Psoas muscle (tissue), 8 donors: ENCODE measurements around the gene MED25. TPM values are rescaled to one million over a fixed set of nuclear protein-coding genes. Genes with fewer than 3 reads are reported as not detected.

Experiments used
- ATAC-seq, 4 donors: fragments of 200-7000 bp; cut with Tn5 transposase; one replicate each; pipeline ENCODE4 v1.9.1; 2020; ENCODE audit warnings: moderate library complexity in 3 of 4, mild to moderate bottlenecking in 2 of 4
- DNase-seq, 2 donors: peaks; one replicate each; pipeline ENCODE4 v3.0.0-alpha.2; 2020
- H3K27ac ChIP-seq: fragments of 200-600 bp; one replicate; pipeline ENCODE4 v1.8.0; 2022
- H3K27me3 ChIP-seq, 3 donors: fragments of 200-600 bp in 1 of 3; one replicate each; pipeline versions ENCODE4 v1.6.1 to v1.8.0; 2013 to 2022; ENCODE audit warnings: low read length in 2 of 3, mild to moderate bottlenecking in 2 of 3, moderate library complexity in 1 of 3; ENCODE audit not compliant: insufficient read depth in 3 of 3
- H3K36me3 ChIP-seq, 2 donors: fragments of 200-600 bp in 1 of 2; one replicate each; pipeline versions ENCODE4 v1.6.1 to v1.8.0; 2013 to 2022; ENCODE audit warnings: low read depth in 1 of 2, mild to moderate bottlenecking in 1 of 2, moderate library complexity in 1 of 2; ENCODE audit not compliant: insufficient read depth in 1 of 2
- H3K4me1 ChIP-seq: fragments of 200-600 bp; one replicate; pipeline ENCODE4 v1.8.0; 2022
- H3K4me3 ChIP-seq: fragments of 200-600 bp; one replicate; pipeline ENCODE4 v1.8.0; 2022; ENCODE audit warnings: mild to moderate bottlenecking
- H3K9me3 ChIP-seq: fragments of 200-600 bp; one replicate; pipeline ENCODE4 v1.8.0; 2022
- CTCF ChIP-seq: fragments of 200-600 bp; IDR thresholded peaks from one replicate; pipeline ENCODE4 v1.8.0; 2022; ENCODE audit warnings: antibody characterized with exemption
- WGBS, 3 donors: extraction: QIAGEN DNeasy Blood & Tissue Kit; methylation state at CpG; one replicate each; pipeline versions ENCODE4 v1.1.6 to v1.1.7; 2013; 5-methylcytosine and 5-hydroxymethylcytosine counted together
- intact Hi-C, 2 donors: fragments of 100-400 bp; cut with DNase I; formaldehyde crosslinking; loops; one replicate each; pipeline versions ENCODE4 v1.11.0 to v1.14.2; 2022
- polyA plus RNA-seq, 3 donors: library from polyadenylated mRNA; stranded (reverse); fragments of 200-250 nt; gene quantifications; one replicate each; pipeline ENCODE4 v1.2.3, GENCODE V29; 2013
- total RNA-seq, 4 donors: library from RNA; stranded (reverse); fragmentation: NEBNext Ultra II Directional in 2 of 4; extraction: Animal tissue kit (Norgen Biotek cat#: 25700) in 2 of 4; gene quantifications; one replicate each; pipeline versions ENCODE4 v1.2.1 to v1.2.4, GENCODE V29; 2021 to 2023
- donor health status: healthy with polysubstance abuse.
- donor health status: DM: no; HTN: no; CAD: no; lungs with moderate emphysema.
- donor health status: Bipolar disorder and iron deficiency.
- donor health status: healthy.
- donor health status: DM: yes; HTN: yes; CAD: no.
- donor health status: DM: no; HTN: no; CAD: no.
- donor health status: DM: no; HTN: no; CAD: no.
- donor health status: DM: yes; HTN: yes; CAD: no.

Gene MED25
- total and polyA plus RNA-seq, 7 donors: 24.5 to 125 (median 76.8) TPM

GRCh38 chr19:49872245-49873128 is 54.4 kb downstream of the MED25 start:
- DNase-seq (peak in 1 of 2 donors; percentile 13), ATAC-seq (no peak)
- intact Hi-C loops: no loop called here
- WGBS, 3 donors: 77 to 78% (median 78%) methylated on average over 23 to 27 of the region's 27 CpGs
- TF ChIP-seq CTCF: no peak
- Histone ChIP-seq H3K4me1 (peaks cover 39% of the 10 kb centered on the region), H3K9me3 (no peaks in the 10 kb centered on the region), H3K27me3 (no peaks in the 10 kb centered on the region), H3K4me3 (no peak overlapping the region), H3K27ac (peak overlapping the region; percentile 28), H3K36me3 (peaks cover 0 to 28% of the 10 kb centered on the region in 2 donors)

GRCh38 chr19:49873129-49873521 is 55.0 kb downstream of the MED25 start:
- intact Hi-C loops: no loop called here
- peak in 1 of 2 donors; percentile 15 for DNase-seq
- H3K4me1 ChIP-seq: peaks cover 40% of the 10 kb centered on the region
- 90 to 91% (median 91%) methylated on average over 27 to 29 of the region's 29 CpGs for WGBS, 3 donors
- no peak for TF ChIP-seq CTCF
- peaks cover 0 to 28% of the 10 kb centered on the region in 2 donors for H3K36me3 ChIP-seq
- H3K9me3 ChIP-seq: no peaks in the 10 kb centered on the region
- H3K27me3 ChIP-seq: no peaks in the 10 kb centered on the region
- H3K27ac ChIP-seq: no peak overlapping the region
- no peak for ATAC-seq
- no peak overlapping the region for H3K4me3 ChIP-seq

- intact Hi-C loops: loop anchor here in 1 of 2 donors (2.0 kb wide), 1 partner anchor 55 kb away; the partner anchor contains the start of gene MED25
- Histone ChIP-seq H3K4me1 (peaks cover 41% of the 10 kb centered on the region), H3K9me3 (no peaks in the 10 kb centered on the region), H3K4me3 (no peak overlapping the region), H3K27ac (peak overlapping the region; percentile 92), H3K36me3 (peaks cover 0 to 33% of the 10 kb centered on the region in 2 donors), H3K27me3 (no peaks in the 10 kb centered on the region)
- DNase-seq: peak in 1 of 2 donors; percentile 12
- no peak for ATAC-seq
- no peak for TF ChIP-seq CTCF
- 79 to 90% (median 85%) methylated on average over 10 of the region's 10 CpGs for WGBS, 3 donors
Measured at GRCh38 chr19:49873834-49874233, 55.7 kb downstream of the MED25 start.

GRCh38 chr19:49874503-49875157 is 56.5 kb downstream of the MED25 start:
- DNase-seq (peak in 1 of 2 donors; percentile 8), ATAC-seq (no peak)
- H3K27me3 ChIP-seq: no peaks in the 10 kb centered on the region
- H3K4me3 ChIP-seq: peak overlapping the region; percentile 69
- H3K4me1 ChIP-seq: peaks cover 46% of the 10 kb centered on the region
- peaks cover 0 to 41% of the 10 kb centered on the region in 2 donors for H3K36me3 ChIP-seq
- no peak for TF ChIP-seq CTCF
- H3K27ac ChIP-seq: peak overlapping the region; percentile 92
- intact Hi-C loops: loop anchor here (2.0 to 5.0 kb wide), 2 partner anchors 56 to 377 kb away; partner anchors contain the start of genes MED25 (in 1 of the 2) and RPS11 (in 1 of the 2)
- WGBS, 3 donors: 83 to 90% (median 89%) methylated on average over 11 of the region's 11 CpGs
- no peaks in the 10 kb centered on the region for H3K9me3 ChIP-seq
